A549 (cell line): ENCODE data around the gene GALR3. TPM values are rescaled to one million over a fixed set of nuclear protein-coding genes. Genes with fewer than 3 reads are reported as not detected.
A peak's percentile ranks its signal among the peaks of the same experiment; 100 is the strongest.
"Not testable (repeated sequence)": the region's sequence is repeated elsewhere in the genome, so short reads cannot be mapped to it uniquely, and the experiment has no call there.

ENCODE experiments used
- ATAC-seq, 2 experiments: fragments of 200-7000 bp in 1 of 2; fragments of >200 bp in 1 of 2; cut with Nextera tagmentation in 1 of 2; cut with Tn5 transposase in 1 of 2; 3 replicates each; pipeline versions ENCODE4 v1.8.0 to v1.9.1; 2018 to 2020; ENCODE audit warnings: mild to moderate bottlenecking in 1 of 2, moderate library complexity in 1 of 2
- CTCF ChIA-PET: fragments of 300-600 bp; sonication (Branson Sonifier 250); formaldehyde crosslinking; extraction: SDS; loops from one replicate; lab custom pipeline; 2021; ENCODE audit warnings: antibody characterized with exemption, inconsistent platforms; lab: Yijun Ruan, JAX
- POLR2A ChIA-PET: fragments of 350-600 bp; formaldehyde crosslinking; extraction: SDS; loops from one replicate; lab custom pipeline; 2021; ENCODE audit warnings: antibody characterized with exemption, inconsistent platforms; lab: Yijun Ruan, JAX
- DNase-seq, 2 experiments: peaks; one replicate each; pipeline versions ENCODE4 v3.0.0 to v3.0.0-alpha.2; 2011 to 2016; ENCODE audit warnings: low read depth in 1 of 2, low spot score in 1 of 2
- FAIRE-seq: peaks from 2 replicates; lab custom pipeline; 2011; peaks lifted over from hg19 to GRCh38; lab: Jason Lieb, UNC
- H3K27ac ChIP-seq, 2 experiments: fragments of >200 bp; sonication (Bioruptor Twin); formaldehyde crosslinking; 3 replicates each; pipeline ENCODE4 v1.5.1; 2016 to 2017
- H3K4me1 ChIP-seq: fragments of >200 bp; sonication (Bioruptor Twin); formaldehyde crosslinking; 3 replicates; pipeline ENCODE4 v1.6.1; 2016
- H3K4me2 ChIP-seq: fragments of >200 bp; sonication (Bioruptor Twin); formaldehyde crosslinking; 3 replicates; pipeline ENCODE4 v1.6.1; 2016
- H3K4me3 ChIP-seq: fragments of >200 bp; sonication (Bioruptor Twin); formaldehyde crosslinking; 3 replicates; pipeline ENCODE4 v1.5.1; 2016
- H3K9me3 ChIP-seq: fragments of >200 bp; sonication (Bioruptor Twin); formaldehyde crosslinking; 3 replicates; pipeline ENCODE4 v1.6.1; 2016
- BHLHE40 ChIP-seq: IDR thresholded peaks from 2 replicates; pipeline ENCODE4 v1.6.1; 2012; ENCODE audit warnings: low read depth, low read length, inconsistent platforms
- CEBPB ChIP-seq, 2 experiments: fragments of >200 bp in 1 of 2; sonication (Bioruptor Twin) in 1 of 2; formaldehyde crosslinking in 1 of 2; IDR thresholded peaks; 2 replicates each; pipeline ENCODE4 v1.6.1; 2012 to 2016
- CHD4 ChIP-seq: fragments of 200-600 bp; sonication (generic); IDR thresholded peaks from 2 replicates; pipeline ENCODE4 v1.6.1; 2016; ENCODE audit warnings: antibody characterized with exemption, mild to moderate bottlenecking, borderline replicate concordance
- HOXB5 ChIP-seq: fragments of 250-450 bp; sonication (Bioruptor Pico); IDR thresholded peaks from 2 replicates; pipeline ENCODE4 v1.5.0; 2020; ENCODE audit warnings: mild to moderate bottlenecking, moderate library complexity
- JUN ChIP-seq, 2 experiments: fragments of >200 bp; sonication (Bioruptor Twin); formaldehyde crosslinking; IDR thresholded peaks; 2 replicates in 1 of 2; 3 replicates in 1 of 2; pipeline ENCODE4 v1.6.1; 2016 to 2017
- PHF8 ChIP-seq: fragments of 200-600 bp; sonication (generic); IDR thresholded peaks from 2 replicates; pipeline ENCODE4 v1.6.1; 2016; ENCODE audit warnings: low read depth, mild to moderate bottlenecking, antibody characterized with exemption, moderate library complexity, borderline replicate concordance
- TP53 ChIP-seq: fragments of 250-450 bp; sonication (Bioruptor Pico); IDR thresholded peaks from 2 replicates; pipeline ENCODE4 v1.5.0; 2021; ENCODE audit warnings: mild to moderate bottlenecking, moderate library complexity
- ZSCAN20 ChIP-seq: fragments of 250-450 bp; sonication (Bioruptor Pico); IDR thresholded peaks from 2 replicates; pipeline ENCODE4 v1.8.0; 2022; ENCODE audit warnings: mild to moderate bottlenecking, moderate library complexity
- WGBS: methylation state at CpG from one replicate; pipeline ENCODE4 v1.1.6; 2017; ENCODE audit errors: missing lambda C conversion rate; 5-methylcytosine and 5-hydroxymethylcytosine counted together
- polyA plus RNA-seq, 4 experiments: library from polyadenylated mRNA; depleted of rRNA in 3 of 4; stranded (reverse); fragments of >200 nt; fragmentation: RNase III in 1 of 4; extraction: RNeasy Plus Mini Kit Qiagen cat#74134 plus additional on column Dnase treatment in 1 of 4; gene quantifications; 2 replicates in 3 of 4; 3 replicates in 1 of 4; pipeline ENCODE4 v1.2.3, GENCODE V29; 2011 to 2017
- TF ChIP-seq, protein P1 (sequence below): fragments of 250-450 bp; sonication (Bioruptor Pico); IDR thresholded peaks from 2 replicates; pipeline ENCODE4 v1.5.0; 2020; ENCODE audit warnings: low read depth, mild to moderate bottlenecking, moderate library complexity
- TF ChIP-seq, protein P2 (sequence below): IDR thresholded peaks from 2 replicates; pipeline ENCODE4 v1.6.1; 2012
- TF ChIP-seq, protein P3 (sequence below): fragments of 450-650 bp; IDR thresholded peaks from 2 replicates; pipeline ENCODE4 v1.6.1; 2014; ENCODE audit warnings: antibody characterized with exemption
- TF ChIP-seq, protein P4 (sequence below): IDR thresholded peaks from 2 replicates; pipeline ENCODE4 v1.6.1; 2012
- TF ChIP-seq, protein P5 (sequence below): fragments of >200 bp; sonication (Bioruptor Twin); formaldehyde crosslinking; IDR thresholded peaks from 2 replicates; pipeline ENCODE4 v1.6.1; 2016

Gene GALR3
- polyA plus RNA-seq, 2 of the 4 experiments (the other 2 are of a cell fraction), result not detected

DNA sequence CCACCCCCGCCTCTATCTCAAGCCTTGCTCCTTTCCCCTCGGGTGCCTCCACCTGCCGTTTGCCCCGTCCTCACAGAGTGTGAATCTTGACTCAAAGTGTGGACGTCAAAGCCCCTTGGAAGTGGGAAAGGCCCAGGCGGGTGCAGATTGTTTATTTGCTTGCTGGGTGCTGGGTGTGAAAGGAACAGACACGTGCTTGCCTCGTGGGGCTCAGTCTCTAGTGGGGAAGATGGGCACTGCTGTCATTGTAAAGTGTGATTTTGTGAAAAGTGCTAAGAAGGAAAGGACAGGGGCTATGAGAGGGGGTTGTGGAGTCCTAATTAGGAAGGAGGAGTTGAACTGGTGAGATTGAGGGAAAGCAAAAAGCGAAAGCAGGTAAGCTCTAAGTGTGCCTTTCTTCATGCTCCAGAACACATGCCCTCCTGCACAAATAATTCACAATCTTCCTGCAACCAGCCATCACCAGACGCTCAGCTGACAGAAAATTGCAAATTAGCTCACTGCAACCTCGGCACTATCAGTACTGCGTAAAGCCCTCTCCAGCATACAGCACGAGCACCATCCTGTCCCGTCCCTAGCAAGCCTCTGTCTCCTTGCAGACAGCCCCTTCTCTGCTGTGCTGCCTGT, 25.2 kb upstream of the GALR3 start:
- ChIA-PET CTCF (no interaction called here), POLR2A (no interaction called here)
- no peaks in the 10 kb centered on the region for H3K9me3 ChIP-seq
- H3K4me3 ChIP-seq, result no peak overlapping the region
- H3K4me1 ChIP-seq, result peaks cover 2% of the 10 kb centered on the region; the same call in 2 of the 3 replicates
- no peak overlapping the region for H3K27ac ChIP-seq
- DNase-seq (no peak), ATAC-seq (no peak), FAIRE-seq (no peak)
- no peak overlapping the region for H3K4me2 ChIP-seq
- no peak for TF ChIP-seq CEBPB (IDR thresholded peaks at IDR 0.05)
- TF ChIP-seq, protein P1, sequence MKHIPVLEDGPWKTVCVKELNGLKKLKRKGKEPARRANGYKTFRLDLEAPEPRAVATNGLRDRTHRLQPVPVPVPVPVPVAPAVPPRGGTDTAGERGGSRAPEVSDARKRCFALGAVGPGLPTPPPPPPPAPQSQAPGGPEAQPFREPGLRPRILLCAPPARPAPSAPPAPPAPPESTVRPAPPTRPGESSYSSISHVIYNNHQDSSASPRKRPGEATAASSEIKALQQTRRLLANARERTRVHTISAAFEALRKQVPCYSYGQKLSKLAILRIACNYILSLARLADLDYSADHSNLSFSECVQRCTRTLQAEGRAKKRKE (CRISPR knock-in tag), result no peak
- TF ChIP-seq HOXB5 (CRISPR knock-in tag), result no peak
- no peak for TF ChIP-seq PHF8
- TF ChIP-seq, protein P2, sequence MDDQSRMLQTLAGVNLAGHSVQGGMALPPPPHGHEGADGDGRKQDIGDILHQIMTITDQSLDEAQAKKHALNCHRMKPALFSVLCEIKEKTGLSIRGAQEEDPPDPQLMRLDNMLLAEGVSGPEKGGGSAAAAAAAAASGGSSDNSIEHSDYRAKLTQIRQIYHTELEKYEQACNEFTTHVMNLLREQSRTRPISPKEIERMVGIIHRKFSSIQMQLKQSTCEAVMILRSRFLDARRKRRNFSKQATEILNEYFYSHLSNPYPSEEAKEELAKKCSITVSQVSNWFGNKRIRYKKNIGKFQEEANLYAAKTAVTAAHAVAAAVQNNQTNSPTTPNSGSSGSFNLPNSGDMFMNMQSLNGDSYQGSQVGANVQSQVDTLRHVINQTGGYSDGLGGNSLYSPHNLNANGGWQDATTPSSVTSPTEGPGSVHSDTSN, result no peak
- TF ChIP-seq CHD4, result no peak
- WGBS, result 62% methylated on average over 13 of the region's 14 CpGs

DNA sequence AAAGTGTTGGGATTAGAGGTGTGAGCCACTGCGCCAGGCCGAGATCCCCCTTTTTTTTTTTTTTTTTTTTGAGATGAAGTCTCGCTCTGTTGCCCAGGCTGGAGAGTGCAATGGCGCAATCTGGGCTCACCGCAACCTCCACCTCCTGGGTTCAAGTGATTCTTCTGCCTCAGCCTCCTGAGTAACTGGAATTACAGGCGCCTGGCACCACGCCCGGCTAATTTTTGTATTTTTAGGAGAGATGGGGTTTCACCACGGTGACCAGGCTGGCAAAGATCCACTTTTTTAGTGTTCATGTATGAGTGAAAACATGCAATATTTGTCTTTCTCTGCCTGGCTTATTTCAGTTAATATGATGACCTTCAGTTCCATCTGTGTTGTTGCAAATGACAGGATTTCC, 23.2 kb upstream of the GALR3 start:
- not testable (repeated sequence) for DNase-seq, H3K27ac ChIP-seq, H3K4me2 ChIP-seq, H3K4me3 ChIP-seq, ATAC-seq, H3K9me3 ChIP-seq, FAIRE-seq
- H3K4me1 ChIP-seq, result peaks cover 16% of the 10 kb centered on the region
- 68% methylated on average over 9 of the region's 9 CpGs for WGBS
- POLR2A ChIA-PET, result interaction anchor here (0.6 kb wide), 1 partner anchor 157 kb away, joined by 5 read pairs; no protein-coding TSS in a partner anchor
- CTCF ChIA-PET, result interaction anchor here (0.6 to 1.1 kb wide), 2 partner anchors 8 to 122 kb away, joined by 3 read pairs; no protein-coding TSS in a partner anchor

DNA sequence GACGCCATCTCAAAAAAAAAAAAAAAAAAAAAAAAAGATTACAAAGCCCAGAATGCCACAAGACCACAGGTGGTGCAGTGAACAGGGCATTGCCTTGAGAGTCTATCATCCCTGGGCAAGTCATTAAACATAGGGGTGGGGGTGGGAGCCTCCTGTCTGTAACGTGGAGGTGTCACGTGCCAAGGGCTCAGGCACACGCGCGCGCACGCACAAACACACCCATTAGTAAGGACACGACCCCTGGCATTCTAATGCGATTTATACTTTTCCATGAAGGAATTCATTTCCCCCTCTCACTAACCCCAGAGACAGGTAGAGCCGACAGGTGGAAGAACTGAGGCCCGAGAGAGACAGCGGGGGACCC, 21.3 kb upstream of the GALR3 start:
- FAIRE-seq (no peak), DNase-seq (peak in 1 of 2 experiments; percentile 31), ATAC-seq (no peak)
- H3K4me2 ChIP-seq, result peak overlapping the region; percentile 99
- H3K4me3 ChIP-seq, result peak overlapping the region; percentile 64
- peaks cover 16% of the 10 kb centered on the region for H3K4me1 ChIP-seq
- no peaks in the 10 kb centered on the region for H3K9me3 ChIP-seq
- TF ChIP-seq TP53 (CRISPR knock-in tag) (no peak), CEBPB (IDR thresholded peaks at IDR 0.05) (no peak), JUN (IDR thresholded peaks at IDR 0.05) (no peak), BHLHE40 (peak; percentile 54), ZSCAN20 (CRISPR knock-in tag) (no peak)
- TF ChIP-seq, protein P1 (CRISPR knock-in tag), result no peak
- TF ChIP-seq, protein P3, sequence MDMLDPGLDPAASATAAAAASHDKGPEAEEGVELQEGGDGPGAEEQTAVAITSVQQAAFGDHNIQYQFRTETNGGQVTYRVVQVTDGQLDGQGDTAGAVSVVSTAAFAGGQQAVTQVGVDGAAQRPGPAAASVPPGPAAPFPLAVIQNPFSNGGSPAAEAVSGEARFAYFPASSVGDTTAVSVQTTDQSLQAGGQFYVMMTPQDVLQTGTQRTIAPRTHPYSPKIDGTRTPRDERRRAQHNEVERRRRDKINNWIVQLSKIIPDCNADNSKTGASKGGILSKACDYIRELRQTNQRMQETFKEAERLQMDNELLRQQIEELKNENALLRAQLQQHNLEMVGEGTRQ, result peak; percentile 33; the same call in 1 of the 2 replicates
- TF ChIP-seq, protein P4, sequence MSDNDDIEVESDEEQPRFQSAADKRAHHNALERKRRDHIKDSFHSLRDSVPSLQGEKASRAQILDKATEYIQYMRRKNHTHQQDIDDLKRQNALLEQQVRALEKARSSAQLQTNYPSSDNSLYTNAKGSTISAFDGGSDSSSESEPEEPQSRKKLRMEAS, result no peak
- TF ChIP-seq, protein P5, sequence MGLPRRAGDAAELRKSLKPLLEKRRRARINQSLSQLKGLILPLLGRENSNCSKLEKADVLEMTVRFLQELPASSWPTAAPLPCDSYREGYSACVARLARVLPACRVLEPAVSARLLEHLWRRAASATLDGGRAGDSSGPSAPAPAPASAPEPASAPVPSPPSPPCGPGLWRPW, result no peak
- WGBS, result 14% methylated on average over 10 of the region's 13 CpGs
- H3K27ac ChIP-seq, result peak overlapping the region; percentile 78 to 99
- ChIA-PET POLR2A (interaction anchor here (0.6 kb wide), 1 partner anchor 8 kb away, joined by 4 read pairs; no protein-coding TSS in a partner anchor), CTCF (interaction anchor here (1.5 kb wide), 2 partner anchors 9 to 159 kb away, joined by 4 to 6 read pairs; no protein-coding TSS in a partner anchor)
